ENCODE measurements around the gene TBCD.

- no peak for TF ChIP-seq CTCF (IDR thresholded peaks at IDR 0.05)
- TF ChIP-seq POLR2A (IDR thresholded peaks at IDR 0.05): no peak
- no peak for TF ChIP-seq POLR2AphosphoS5 (IDR thresholded peaks at IDR 0.05)
- no peak for TF ChIP-seq EP300 (IDR thresholded peaks at IDR 0.05)
Measured at GRCh38 chr17:82888583-82889495, 137.0 kb downstream of the TBCD start.
